ENCODE data around the gene NFIA.

GRCh38 chr1:61190153-61190552 is 107.8 kb downstream of the NFIA start:
- TF ChIP-seq CTCF (IDR thresholded peaks at IDR 0.05) (no peak), EZH2 (IDR thresholded peaks at IDR 0.05; ENCODE audit: borderline replicate concordance, insufficient read depth, low read depth, low read length, poor library complexity, severe bottlenecking) (no peak)

Data from B cell (primary cell).